Measurements from ENCODE around the gene SOAT2. TPM values are rescaled to one million over a fixed set of nuclear protein-coding genes. Genes with fewer than 3 reads are reported as not detected.
A peak's percentile ranks its signal among the peaks of the same experiment; 100 is the strongest.

The SOAT2 gene
- total RNA-seq, 1 experiment from 2014 or later = not detected

- POLR2A ChIA-PET (ENCODE audit: low non-redundant PET) = no interaction called here
- TF ChIP-seq, protein P1, sequence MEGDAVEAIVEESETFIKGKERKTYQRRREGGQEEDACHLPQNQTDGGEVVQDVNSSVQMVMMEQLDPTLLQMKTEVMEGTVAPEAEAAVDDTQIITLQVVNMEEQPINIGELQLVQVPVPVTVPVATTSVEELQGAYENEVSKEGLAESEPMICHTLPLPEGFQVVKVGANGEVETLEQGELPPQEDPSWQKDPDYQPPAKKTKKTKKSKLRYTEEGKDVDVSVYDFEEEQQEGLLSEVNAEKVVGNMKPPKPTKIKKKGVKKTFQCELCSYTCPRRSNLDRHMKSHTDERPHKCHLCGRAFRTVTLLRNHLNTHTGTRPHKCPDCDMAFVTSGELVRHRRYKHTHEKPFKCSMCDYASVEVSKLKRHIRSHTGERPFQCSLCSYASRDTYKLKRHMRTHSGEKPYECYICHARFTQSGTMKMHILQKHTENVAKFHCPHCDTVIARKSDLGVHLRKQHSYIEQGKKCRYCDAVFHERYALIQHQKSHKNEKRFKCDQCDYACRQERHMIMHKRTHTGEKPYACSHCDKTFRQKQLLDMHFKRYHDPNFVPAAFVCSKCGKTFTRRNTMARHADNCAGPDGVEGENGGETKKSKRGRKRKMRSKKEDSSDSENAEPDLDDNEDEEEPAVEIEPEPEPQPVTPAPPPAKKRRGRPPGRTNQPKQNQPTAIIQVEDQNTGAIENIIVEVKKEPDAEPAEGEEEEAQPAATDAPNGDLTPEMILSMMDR (conservative IDR thresholded peaks at IDR 0.05; ENCODE audit: low read depth, low read length) = no peak
- no peak for TF ChIP-seq EZH2 (IDR thresholded peaks at IDR 0.05; ENCODE audit: borderline replicate concordance, low read depth, low read length, poor library complexity, severe bottlenecking)
- no peak overlapping the region for H3K27ac ChIP-seq (ENCODE audit: low read depth, low read length, poor library complexity, severe bottlenecking)
- H3K4me1 ChIP-seq (ENCODE audit: insufficient read depth, low read length, poor library complexity, severe bottlenecking) = no peaks in the 10 kb centered on the region
- intact Hi-C loops (cut with micrococcal nuclease; ENCODE audit: unreplicated experiment) = no loop called here
- H3K27me3 ChIP-seq (replicated peaks; ENCODE audit: insufficient read depth, low read depth, low read length, poor library complexity) = no peaks in the 10 kb centered on the region
- no peak overlapping the region for H3K4me3 ChIP-seq (ENCODE audit: low read depth, low read length, poor library complexity, severe bottlenecking)
- BruUV-seq (replicated peaks) = no TSS peak
- H3K9me3 ChIP-seq (ENCODE audit: low read depth, low read length, poor library complexity, severe bottlenecking) = no peaks in the 10 kb centered on the region
- DNase-seq (ENCODE audit: low spot score) = no peak
- H3K36me3 ChIP-seq (ENCODE audit: insufficient read depth, low read length, poor library complexity, severe bottlenecking) = no peaks in the 10 kb centered on the region
- CTCF ChIA-PET = no interaction called here
These were observed 49.1 kb downstream of the SOAT2 start for GRCh38 chr12:53152390-53152789.

GRCh38 chr12:53159195-53159839, 56.0 kb downstream of the SOAT2 start:
- CTCF ChIA-PET = interaction anchor here (1.0 to 2.3 kb wide), 4 partner anchors 21 to 162 kb away, joined by 3 to 11 read pairs (median 7); partner anchors contain the start of genes AAAS, CSAD and ZNF740
- no TSS peak for BruUV-seq (replicated peaks)
- Histone ChIP-seq H3K27ac (ENCODE audit: low read depth, low read length, poor library complexity, severe bottlenecking) (peak overlapping the region; percentile 43), H3K36me3 (ENCODE audit: insufficient read depth, low read length, poor library complexity, severe bottlenecking) (no peaks in the 10 kb centered on the region), H3K27me3 (replicated peaks; ENCODE audit: insufficient read depth, low read depth, low read length, poor library complexity) (no peaks in the 10 kb centered on the region), H3K4me1 (ENCODE audit: insufficient read depth, low read length, poor library complexity, severe bottlenecking) (peaks cover 3% of the 10 kb centered on the region), H3K9me3 (ENCODE audit: low read depth, low read length, poor library complexity, severe bottlenecking) (no peaks in the 10 kb centered on the region), H3K4me3 (ENCODE audit: low read depth, low read length, poor library complexity, severe bottlenecking) (no peak overlapping the region)
- DNase-seq (ENCODE audit: low spot score) = peak; percentile 89
- POLR2A ChIA-PET (ENCODE audit: low non-redundant PET) = no interaction called here
- no peak for TF ChIP-seq EZH2 (IDR thresholded peaks at IDR 0.05; ENCODE audit: borderline replicate concordance, low read depth, low read length, poor library complexity, severe bottlenecking)
- TF ChIP-seq, protein P1 (conservative IDR thresholded peaks at IDR 0.05; ENCODE audit: low read depth, low read length) = peak; percentile 99
- intact Hi-C loops (cut with micrococcal nuclease; ENCODE audit: unreplicated experiment) = loop anchor here (1.0 kb wide), 1 partner anchor 128 kb away; no protein-coding TSS in a partner anchor

DNA sequence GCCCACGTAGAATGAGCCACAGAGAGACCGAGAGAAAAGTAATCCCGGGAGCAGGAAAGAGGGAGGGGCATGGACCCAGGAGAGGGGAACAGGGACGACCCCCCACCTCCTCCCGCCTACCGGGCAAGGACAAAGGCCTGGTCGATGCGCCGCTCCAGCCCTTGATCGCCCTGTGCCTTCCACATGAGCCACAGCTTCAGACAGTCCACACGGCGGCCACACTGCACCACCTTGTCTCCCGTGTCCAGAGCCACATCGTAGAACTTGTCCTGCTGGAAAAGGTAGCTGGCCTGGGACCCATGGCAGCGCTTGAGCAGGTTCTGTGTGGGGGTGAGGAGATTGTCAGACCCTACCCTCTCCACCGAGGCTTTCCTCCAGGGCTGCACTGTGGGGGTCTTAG, 56.7 kb downstream of the SOAT2 start:
- Histone ChIP-seq H3K27me3 (replicated peaks; ENCODE audit: insufficient read depth, low read depth, low read length, poor library complexity) (no peaks in the 10 kb centered on the region), H3K9me3 (ENCODE audit: low read depth, low read length, poor library complexity, severe bottlenecking) (no peaks in the 10 kb centered on the region), H3K36me3 (ENCODE audit: insufficient read depth, low read length, poor library complexity, severe bottlenecking) (no peaks in the 10 kb centered on the region), H3K27ac (ENCODE audit: low read depth, low read length, poor library complexity, severe bottlenecking) (peak overlapping the region; percentile 43), H3K4me3 (ENCODE audit: low read depth, low read length, poor library complexity, severe bottlenecking) (no peak overlapping the region), H3K4me1 (ENCODE audit: insufficient read depth, low read length, poor library complexity, severe bottlenecking) (peaks cover 3% of the 10 kb centered on the region)
- no TSS peak for BruUV-seq (replicated peaks)
- no peak for DNase-seq (ENCODE audit: low spot score)
- TF ChIP-seq, protein P1 (conservative IDR thresholded peaks at IDR 0.05; ENCODE audit: low read depth, low read length) = no peak
- no peak for TF ChIP-seq EZH2 (IDR thresholded peaks at IDR 0.05; ENCODE audit: borderline replicate concordance, low read depth, low read length, poor library complexity, severe bottlenecking)
- CTCF ChIA-PET = interaction anchor here (1.0 to 2.3 kb wide), 5 partner anchors 21 to 161 kb away, joined by 3 to 11 read pairs (median 4); partner anchors contain the start of genes AAAS, CSAD and ZNF740
- intact Hi-C loops (cut with micrococcal nuclease; ENCODE audit: unreplicated experiment) = loop anchor here (1.0 kb wide), 1 partner anchor 127 kb away; no protein-coding TSS in a partner anchor
- POLR2A ChIA-PET (ENCODE audit: low non-redundant PET) = interaction anchor here (0.6 kb wide), 1 partner anchor 30 kb away, joined by 7 read pairs; no protein-coding TSS in a partner anchor
